ENCODE data around the gene PPP4R3B. TPM values are rescaled to one million over a fixed set of nuclear protein-coding genes. Genes with fewer than 3 reads are reported as not detected.
"Not testable (repeated sequence)": the region's sequence is repeated elsewhere in the genome, so short reads cannot be mapped to it uniquely, and the experiment has no call there.

PPP4R3B gene
- total and polyA plus RNA-seq, 2 of the 8 experiments (the other 6 are each of a cell fraction or from before 2014, with no cell fraction given), result 8.5 to 39.1 TPM

GRCh38 chr2:55569002-55569401 is 48.4 kb downstream of the PPP4R3B start:
- not testable (repeated sequence) for H3K14ac ChIP-seq (ENCODE audit: insufficient read length); H3K27me3 ChIP-seq (replicated peaks in 1 of 4; ENCODE audit: control insufficient read depth in 3 of 4, extremely low read depth in 1 of 4, insufficient read depth in 3 of 4, low read length in 3 of 4); H3K79me2 ChIP-seq (ENCODE audit: control insufficient read depth in 1 of 2, insufficient read depth in 2 of 2, low read length in 2 of 2); H2BK15ac ChIP-seq (ENCODE audit: low read length); H3K23me2 ChIP-seq (ENCODE audit: low read depth, low read length); H3K79me1 ChIP-seq (ENCODE audit: low read depth, low read length); H4K8ac ChIP-seq (ENCODE audit: extremely low read depth, insufficient read depth, low read length); H3K23ac ChIP-seq (ENCODE audit: insufficient read length); H2AK5ac ChIP-seq (ENCODE audit: low read depth, low read length); FAIRE-seq; DNase-seq (ENCODE audit: low read depth in 1 of 2, low spot score in 2 of 2); H3K9ac ChIP-seq (replicated peaks in 1 of 4; ENCODE audit: extremely low read depth in 1 of 4, low read depth in 3 of 4, low read length in 3 of 4); H2BK20ac ChIP-seq (ENCODE audit: low read length); H3K4ac ChIP-seq (replicated peaks; ENCODE audit: insufficient read length, low read depth, low read length); H3K56ac ChIP-seq (replicated peaks; ENCODE audit: insufficient read length, low read depth, low read length); H3K4me2 ChIP-seq (ENCODE audit: insufficient read depth in 1 of 2, low read depth in 2 of 2, low read length in 2 of 2); H3K4me3 ChIP-seq (ENCODE audit: extremely low read depth in 1 of 4, insufficient read depth in 2 of 4, low read depth in 3 of 4, low read length in 4 of 4); H4K91ac ChIP-seq (replicated peaks; ENCODE audit: insufficient read length, low read length); H3K9me3 ChIP-seq (ENCODE audit: insufficient read depth in 2 of 2, low read depth in 1 of 2, low read length in 1 of 2); H2BK120ac ChIP-seq (replicated peaks; ENCODE audit: low read depth, low read length); H2AFZ ChIP-seq (ENCODE audit: low read length); H2BK5ac ChIP-seq (ENCODE audit: low read depth, low read length); H3K4me1 ChIP-seq (replicated peaks in 1 of 4; ENCODE audit: control insufficient read depth in 3 of 4, insufficient read depth in 4 of 4, low read length in 3 of 4); H2BK12ac ChIP-seq (ENCODE audit: low read depth, low read length); H4K20me1 ChIP-seq (replicated peaks in 1 of 2; ENCODE audit: control insufficient read depth in 1 of 2, insufficient read depth in 2 of 2, low read length in 2 of 2); H3K27ac ChIP-seq (ENCODE audit: low read depth, low read length); H4K5ac ChIP-seq (ENCODE audit: insufficient read length, low read depth, low read length); H3K18ac ChIP-seq (ENCODE audit: extremely low read depth, low read length)
- WGBS, 2 experiments (ENCODE audit: extremely low coverage in 1 of 2, insufficient coverage in 1 of 2, insufficient read length in 1 of 2, insufficient replicate concordance in 2 of 2, low coverage in 1 of 2, low lambda C conversion rate in 2 of 2, missing lambda C conversion rate in 1 of 2), result 92% methylated on average over 8 of the region's 8 CpGs; no CpG with 5 or more reads in 1 of the 2 experiments
- H3K36me3 ChIP-seq (ENCODE audit: control insufficient read depth in 2 of 4, insufficient read depth in 4 of 4, low read length in 3 of 4), result peaks cover 0 to 19% (median 4%) of the 10 kb centered on the region in 4 experiments; a peak in 5 of 8 replicates
- ChIA-PET CTCF (ENCODE audit: partially characterized antibody) (interaction anchor here (0.8 to 1.2 kb wide), 4 partner anchors 13 to 57 kb away, joined by 3 to 7 read pairs (median 4); partner anchors contain the start of gene CFAP36), POLR2A (ENCODE audit: partially characterized antibody) (interaction anchor here (0.6 kb wide), 1 partner anchor 40 kb away, joined by 3 read pairs; no protein-coding TSS in a partner anchor)
- TF ChIP-seq RAD21 (IDR thresholded peaks at IDR 0.05 in 1 of 2, conservative IDR thresholded peaks at IDR 0.05 in 1 of 2; ENCODE audit: low read depth in 2 of 2, low read length in 2 of 2), result peak in 1 of 2 experiments; percentile 16; a peak in 1 of 4 replicates
